Adipocyte (in vitro differentiated cells): ENCODE data around the gene MNT.

Source experiments
- DNase-seq: peaks from one replicate; pipeline ENCODE4 v3.0.0-alpha.2; 2015; ENCODE audit warnings: low read depth
- H3K27me3 ChIP-seq: replicated peaks from 2 replicates; pipeline ENCODE4 v1.7.0; 2013; ENCODE audit warnings: mild to moderate bottlenecking, low read length, moderate library complexity; ENCODE audit not compliant: control insufficient read depth, insufficient read depth
- H3K36me3 ChIP-seq: 2 replicates; pipeline ENCODE4 v1.7.0; 2013; ENCODE audit warnings: low read length, mild to moderate bottlenecking, moderate library complexity; ENCODE audit not compliant: control insufficient read depth, insufficient read depth, severe bottlenecking
- H3K4me1 ChIP-seq: 2 replicates; pipeline ENCODE4 v1.7.0; 2013; ENCODE audit warnings: mild to moderate bottlenecking, low read length, moderate library complexity; ENCODE audit not compliant: control insufficient read depth, insufficient read depth
- H3K4me3 ChIP-seq: 2 replicates; pipeline ENCODE4 v1.7.0; 2013; ENCODE audit warnings: mild to moderate bottlenecking, low read length, moderate library complexity
- H3K9ac ChIP-seq: 2 replicates; pipeline ENCODE4 v1.7.0; 2013; ENCODE audit warnings: mild to moderate bottlenecking, low read length, moderate library complexity
- H3K9me3 ChIP-seq: 2 replicates; pipeline ENCODE4 v1.7.0; 2013; ENCODE audit warnings: mild to moderate bottlenecking, low read length, moderate library complexity; ENCODE audit not compliant: control insufficient read depth

The MNT gene

GRCh38 chr17:2365132-2365531 lies 35.7 kb downstream of the MNT start:
- Histone ChIP-seq H3K9ac (no peak overlapping the region), H3K36me3 (peaks cover 15% of the 10 kb centered on the region), H3K4me3 (no peak overlapping the region), H3K27me3 (no peaks in the 10 kb centered on the region), H3K9me3 (no peaks in the 10 kb centered on the region), H3K4me1 (peaks cover 9% of the 10 kb centered on the region)
- DNase-seq: no peak

GRCh38 chr17:2364763-2365116 lies 36.1 kb downstream of the MNT start:
- H3K4me3 ChIP-seq: no peak overlapping the region
- H3K27me3 ChIP-seq: no peaks in the 10 kb centered on the region
- no peaks in the 10 kb centered on the region for H3K9me3 ChIP-seq
- peaks cover 15% of the 10 kb centered on the region for H3K36me3 ChIP-seq
- H3K9ac ChIP-seq: no peak overlapping the region
- H3K4me1 ChIP-seq: peaks cover 10% of the 10 kb centered on the region
- DNase-seq: no peak

GRCh38 chr17:2363851-2364762 lies 36.8 kb downstream of the MNT start:
- Histone ChIP-seq H3K4me3 (no peak overlapping the region), H3K9me3 (no peaks in the 10 kb centered on the region), H3K27me3 (no peaks in the 10 kb centered on the region), H3K4me1 (peaks cover 16% of the 10 kb centered on the region), H3K36me3 (peaks cover 15% of the 10 kb centered on the region), H3K9ac (no peak overlapping the region)
- DNase-seq: no peak

GRCh38 chr17:2363318-2363717 lies 37.5 kb downstream of the MNT start:
- no peak for DNase-seq
- Histone ChIP-seq H3K9ac (no peak overlapping the region), H3K4me1 (peaks cover 18% of the 10 kb centered on the region), H3K27me3 (no peaks in the 10 kb centered on the region), H3K9me3 (no peaks in the 10 kb centered on the region), H3K4me3 (no peak overlapping the region), H3K36me3 (peaks cover 15% of the 10 kb centered on the region)

GRCh38 chr17:2362881-2363280 lies 38.0 kb downstream of the MNT start:
- DNase-seq: no peak
- no peak overlapping the region for H3K9ac ChIP-seq
- H3K36me3 ChIP-seq: peaks cover 15% of the 10 kb centered on the region
- peaks cover 18% of the 10 kb centered on the region for H3K4me1 ChIP-seq
- no peak overlapping the region for H3K4me3 ChIP-seq
- no peaks in the 10 kb centered on the region for H3K9me3 ChIP-seq
- H3K27me3 ChIP-seq: no peaks in the 10 kb centered on the region

- no peak for DNase-seq
- no peak overlapping the region for H3K4me3 ChIP-seq
- H3K9me3 ChIP-seq: no peaks in the 10 kb centered on the region
- no peaks in the 10 kb centered on the region for H3K27me3 ChIP-seq
- peaks cover 15% of the 10 kb centered on the region for H3K36me3 ChIP-seq
- peaks cover 18% of the 10 kb centered on the region for H3K4me1 ChIP-seq
- H3K9ac ChIP-seq: no peak overlapping the region
Observed at GRCh38 chr17:2362416-2362815, 38.4 kb downstream of the MNT start.

GRCh38 chr17:2362016-2362415 lies 38.8 kb downstream of the MNT start:
- Histone ChIP-seq H3K9me3 (no peaks in the 10 kb centered on the region), H3K9ac (no peak overlapping the region), H3K36me3 (peaks cover 15% of the 10 kb centered on the region), H3K4me1 (peaks cover 18% of the 10 kb centered on the region), H3K27me3 (no peaks in the 10 kb centered on the region), H3K4me3 (no peak overlapping the region)
- no peak for DNase-seq

GRCh38 chr17:2361010-2361760 lies 39.7 kb downstream of the MNT start:
- DNase-seq: no peak
- Histone ChIP-seq H3K4me1 (peaks cover 18% of the 10 kb centered on the region), H3K9ac (no peak overlapping the region), H3K9me3 (no peaks in the 10 kb centered on the region), H3K4me3 (no peak overlapping the region), H3K36me3 (peaks cover 15% of the 10 kb centered on the region), H3K27me3 (no peaks in the 10 kb centered on the region)

GRCh38 chr17:2357931-2358434 lies 42.9 kb downstream of the MNT start:
- Histone ChIP-seq H3K36me3 (peaks cover 2% of the 10 kb centered on the region), H3K9me3 (no peaks in the 10 kb centered on the region), H3K4me1 (peaks cover 9% of the 10 kb centered on the region), H3K27me3 (no peaks in the 10 kb centered on the region), H3K9ac (no peak overlapping the region), H3K4me3 (no peak overlapping the region)
- no peak for DNase-seq

- Histone ChIP-seq H3K36me3 (no peaks in the 10 kb centered on the region), H3K27me3 (no peaks in the 10 kb centered on the region), H3K9ac (no peak overlapping the region), H3K9me3 (no peaks in the 10 kb centered on the region), H3K4me3 (no peak overlapping the region), H3K4me1 (peaks cover 9% of the 10 kb centered on the region)
- no peak for DNase-seq
Observed at GRCh38 chr17:2357237-2357636, 43.6 kb downstream of the MNT start.

- Histone ChIP-seq H3K9ac (no peak overlapping the region), H3K36me3 (no peaks in the 10 kb centered on the region), H3K27me3 (no peaks in the 10 kb centered on the region), H3K9me3 (no peaks in the 10 kb centered on the region), H3K4me3 (no peak overlapping the region), H3K4me1 (peaks cover 4% of the 10 kb centered on the region)
- no peak for DNase-seq
Observed at GRCh38 chr17:2354311-2354710, 46.5 kb downstream of the MNT start.
